ENCODE results near the gene EXOG. TPM values are rescaled to one million over a fixed set of nuclear protein-coding genes. Genes with fewer than 3 reads are reported as not detected.

Gene EXOG
- total and polyA plus RNA-seq, 12 donors: 10.7 to 39.9 (median 25.4) TPM

DNA sequence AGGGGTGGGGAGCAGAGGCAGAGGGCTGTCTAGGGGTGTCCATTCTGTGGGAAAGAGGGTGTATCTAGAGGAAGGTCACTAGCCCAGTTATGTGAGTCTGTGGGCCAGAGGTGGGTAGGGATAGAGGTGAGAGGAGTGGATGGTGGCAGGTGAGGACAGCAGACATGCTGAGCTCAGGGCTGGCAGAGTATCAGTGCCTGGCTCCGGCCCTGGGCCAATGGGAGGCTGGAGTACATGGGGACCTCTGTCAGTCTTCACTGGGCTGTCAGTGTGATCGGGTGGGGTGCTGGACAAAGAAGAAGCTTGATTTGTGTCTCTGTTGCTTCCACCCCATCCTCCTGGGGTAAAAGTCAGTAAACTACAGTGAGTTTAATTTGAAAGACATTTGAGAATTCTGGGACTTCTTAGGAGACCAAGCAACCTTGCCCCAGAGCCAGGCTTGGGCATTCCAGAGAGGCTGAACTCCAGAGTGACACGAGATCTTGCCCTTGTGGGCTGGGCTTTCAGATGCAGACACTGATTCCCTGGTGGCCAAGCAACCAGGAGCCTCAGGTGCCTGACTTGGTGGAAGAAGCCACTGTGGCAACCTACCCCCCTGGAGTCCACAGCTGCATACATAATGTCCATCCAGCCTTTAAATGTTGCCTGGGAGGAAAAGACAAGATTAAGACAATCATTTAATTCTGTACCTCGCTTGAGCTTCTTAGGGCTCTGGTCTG lies 60.7 kb downstream of the EXOG start:
- H3K4me1 ChIP-seq: peaks cover 0 to 4% (median 0%) of the 10 kb centered on the region in 9 donors
- ATAC-seq (peak in 4 of 8 donors; percentile 30 to 62 (median 42)), DNase-seq (no peak)
- H3K27ac ChIP-seq: peak overlapping the region in 2 of 10 donors; percentile 8 to 19
- H3K4me3 ChIP-seq: no peak overlapping the region
- H3K27me3 ChIP-seq: no peaks in the 10 kb centered on the region
- TF ChIP-seq, protein P1, sequence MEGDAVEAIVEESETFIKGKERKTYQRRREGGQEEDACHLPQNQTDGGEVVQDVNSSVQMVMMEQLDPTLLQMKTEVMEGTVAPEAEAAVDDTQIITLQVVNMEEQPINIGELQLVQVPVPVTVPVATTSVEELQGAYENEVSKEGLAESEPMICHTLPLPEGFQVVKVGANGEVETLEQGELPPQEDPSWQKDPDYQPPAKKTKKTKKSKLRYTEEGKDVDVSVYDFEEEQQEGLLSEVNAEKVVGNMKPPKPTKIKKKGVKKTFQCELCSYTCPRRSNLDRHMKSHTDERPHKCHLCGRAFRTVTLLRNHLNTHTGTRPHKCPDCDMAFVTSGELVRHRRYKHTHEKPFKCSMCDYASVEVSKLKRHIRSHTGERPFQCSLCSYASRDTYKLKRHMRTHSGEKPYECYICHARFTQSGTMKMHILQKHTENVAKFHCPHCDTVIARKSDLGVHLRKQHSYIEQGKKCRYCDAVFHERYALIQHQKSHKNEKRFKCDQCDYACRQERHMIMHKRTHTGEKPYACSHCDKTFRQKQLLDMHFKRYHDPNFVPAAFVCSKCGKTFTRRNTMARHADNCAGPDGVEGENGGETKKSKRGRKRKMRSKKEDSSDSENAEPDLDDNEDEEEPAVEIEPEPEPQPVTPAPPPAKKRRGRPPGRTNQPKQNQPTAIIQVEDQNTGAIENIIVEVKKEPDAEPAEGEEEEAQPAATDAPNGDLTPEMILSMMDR (IDR thresholded peaks at IDR 0.05): no peak
- 55 to 78% methylated on average over 4 of the region's 4 CpGs for WGBS, 2 donors
- intact Hi-C loops (cut with DNase I): no loop called here
- H3K9me3 ChIP-seq: peaks cover 0 to 8% (median 0%) of the 10 kb centered on the region in 11 donors
- H3K36me3 ChIP-seq: peaks cover 0 to 73% (median 0%) of the 10 kb centered on the region in 9 donors

DNA sequence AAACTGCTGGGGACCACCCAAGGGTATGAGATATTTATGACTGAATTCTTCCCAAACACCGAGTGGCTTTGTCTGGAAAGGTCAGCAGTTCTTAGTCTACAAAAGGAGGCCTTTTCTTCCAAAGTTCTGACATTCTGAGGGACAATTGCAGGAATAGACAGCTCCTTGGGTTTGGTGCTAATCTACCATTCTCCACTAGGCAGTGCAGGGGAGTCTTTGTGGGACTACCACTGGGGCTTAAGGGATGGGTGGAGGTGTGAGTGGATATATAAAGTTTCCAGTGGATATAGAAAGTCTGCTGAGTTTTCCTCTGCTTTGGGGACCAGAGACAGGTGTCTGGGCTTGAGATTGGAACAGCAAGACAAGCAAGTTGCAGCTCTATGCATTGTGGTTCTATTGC lies 62.7 kb downstream of the EXOG start:
- WGBS, 2 donors: 69 to 76% methylated on average over 1 of the region's 1 CpG

DNA sequence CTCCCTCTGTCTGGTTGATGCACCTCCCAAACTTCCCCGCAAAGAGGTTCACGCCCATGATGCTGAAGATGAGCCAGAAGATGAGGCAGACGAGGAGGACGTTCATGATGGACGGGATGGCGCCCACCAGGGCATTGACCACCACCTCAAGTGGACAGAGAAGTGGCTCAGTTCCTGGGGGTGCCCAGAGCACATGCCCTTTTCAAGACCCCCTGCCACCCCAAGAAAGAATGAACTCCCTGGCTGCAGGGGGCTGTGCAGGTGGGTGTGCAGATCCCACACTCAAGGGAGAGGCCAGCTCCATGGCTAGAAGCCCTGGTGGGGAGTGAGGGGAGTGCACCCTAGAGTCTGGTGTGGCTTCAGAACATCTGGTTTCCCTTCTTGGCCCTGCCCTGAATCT lies 64.1 kb downstream of the EXOG start:
- Histone ChIP-seq H3K4me3 (no peak overlapping the region), H3K36me3 (peaks cover 0 to 76% (median 0%) of the 10 kb centered on the region in 9 donors), H3K9me3 (no peaks in the 10 kb centered on the region), H3K27me3 (no peaks in the 10 kb centered on the region), H3K27ac (no peak overlapping the region), H3K4me1 (peaks cover 0 to 4% (median 0%) of the 10 kb centered on the region in 9 donors)
- intact Hi-C loops (cut with DNase I): no loop called here
- 94% methylated on average over 6 of the region's 6 CpGs for WGBS, 2 donors
- DNase-seq: no peak
- TF ChIP-seq, protein P1 (IDR thresholded peaks at IDR 0.05): peak in 1 of 9 donors; percentile 27
- ATAC-seq: no peak

More for the DNA sequence above, 62.7 kb downstream of the EXOG start:
- H3K4me1 ChIP-seq: peaks cover 0 to 4% (median 0%) of the 10 kb centered on the region in 9 donors
- no peak for DNase-seq
- peaks cover 0 to 75% (median 0%) of the 10 kb centered on the region in 9 donors for H3K36me3 ChIP-seq
- peaks cover 0 to 8% (median 0%) of the 10 kb centered on the region in 11 donors for H3K9me3 ChIP-seq
- no peaks in the 10 kb centered on the region for H3K27me3 ChIP-seq
- no peak for ATAC-seq
- intact Hi-C loops (cut with DNase I): no loop called here
- no peak overlapping the region for H3K4me3 ChIP-seq
- H3K27ac ChIP-seq: no peak overlapping the region
- TF ChIP-seq, protein P1 (IDR thresholded peaks at IDR 0.05): no peak

DNA sequence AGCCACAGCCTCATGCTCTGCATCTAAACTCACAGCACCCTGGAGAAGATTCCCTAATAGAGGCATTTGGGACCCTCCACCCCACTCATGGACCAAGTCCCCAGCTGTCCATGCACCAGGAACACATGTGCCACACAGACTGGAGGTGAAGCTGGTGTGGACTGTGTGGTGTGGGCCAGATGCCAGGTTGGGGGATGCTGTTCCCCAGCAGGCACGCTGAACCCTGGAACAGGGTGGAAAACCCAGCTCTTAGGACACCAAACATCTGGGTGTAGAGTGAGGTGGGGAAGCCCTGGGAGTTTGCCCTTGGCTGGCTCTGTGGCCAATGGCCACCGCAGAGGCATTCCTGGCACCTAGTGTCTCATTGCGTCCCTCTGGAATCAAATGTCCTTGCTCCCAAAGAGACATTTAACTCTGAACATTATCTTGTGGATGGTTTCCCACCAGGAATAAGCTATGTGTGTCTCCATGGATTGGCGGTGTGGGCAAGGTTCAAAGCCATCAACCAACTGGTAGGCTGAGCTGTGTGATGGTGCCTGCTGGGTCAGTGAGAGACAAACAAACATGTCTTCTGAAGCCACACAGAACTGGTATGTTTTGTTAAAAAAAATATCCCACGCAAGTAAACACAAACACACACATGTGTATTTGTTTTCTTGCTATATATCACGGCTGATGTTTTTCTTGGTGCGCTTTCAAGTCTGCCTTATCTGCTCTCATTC lies 65.0 kb downstream of the EXOG start:
- Histone ChIP-seq H3K9me3 (no peaks in the 10 kb centered on the region), H3K4me1 (peaks cover 0 to 4% (median 0%) of the 10 kb centered on the region in 9 donors), H3K4me3 (no peak overlapping the region), H3K27ac (peak overlapping the region in 1 of 10 donors; percentile 36), H3K27me3 (no peaks in the 10 kb centered on the region), H3K36me3 (peaks cover 0 to 76% (median 0%) of the 10 kb centered on the region in 9 donors)
- peak in 3 of 8 donors; percentile 8 to 29 (median 28) for ATAC-seq
- DNase-seq: no peak
- 75 to 77% methylated on average over 7 of the region's 7 CpGs for WGBS, 2 donors
- intact Hi-C loops (cut with DNase I): no loop called here
- TF ChIP-seq, protein P1 (IDR thresholded peaks at IDR 0.05): no peak
